ENCODE data around the gene FTH1. TPM values are rescaled to one million over a fixed set of nuclear protein-coding genes. Genes with fewer than 3 reads are reported as not detected.

FTH1 gene
- total and polyA plus RNA-seq, 2 of the 4 experiments (the other 2 are of a cell fraction), result 344 to 2,516 TPM

DNA sequence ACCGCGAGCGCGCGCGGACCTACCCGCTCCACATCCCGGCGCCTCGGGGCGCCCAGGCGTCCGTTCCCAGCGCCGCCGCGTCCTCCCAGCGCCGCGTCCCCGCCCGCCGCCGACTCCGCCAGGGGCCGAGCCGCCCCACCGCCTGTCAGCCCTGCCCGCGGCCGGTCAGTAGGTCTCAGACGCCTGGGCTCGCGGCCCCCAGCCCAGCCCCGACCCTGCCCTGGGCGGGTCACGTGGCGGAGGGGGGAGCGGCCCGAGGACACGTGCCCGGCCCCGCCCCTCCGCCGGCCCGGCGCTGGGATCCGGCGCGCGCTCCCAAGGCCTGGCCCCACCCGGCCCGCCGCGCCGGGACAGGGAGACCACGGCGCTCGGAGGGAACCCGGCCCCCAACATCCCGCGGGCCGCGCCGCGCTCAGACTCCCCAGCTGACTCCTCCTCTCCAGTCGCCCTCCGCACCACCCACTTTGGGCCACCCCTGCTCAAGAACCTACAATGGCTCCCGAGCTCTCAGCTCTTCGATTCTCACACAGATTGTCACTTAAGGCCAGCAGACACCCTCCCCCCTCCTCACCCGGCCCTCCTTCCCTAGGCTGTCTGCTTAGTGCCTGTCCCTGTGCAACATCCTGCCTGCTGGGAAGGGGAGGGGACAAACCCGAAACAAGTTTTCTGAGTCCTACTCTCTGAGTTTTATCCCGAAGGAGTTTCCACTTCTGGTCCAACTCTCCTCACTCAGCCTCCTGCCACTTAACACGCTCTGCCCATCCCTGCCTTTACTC lies 49.9 kb downstream of the FTH1 start, which contains the start of gene RAB3IL1:
TSS of gene RAB3IL1 (minus strand) at position 233 of the 776 bp plus-strand sequence. CDS start at position 34, 199 bp downstream.
- Histone ChIP-seq H2BK120ac (ENCODE audit: low read depth, low read length) (peak within 1 kb of the TSS; percentile 15; the same call in 1 of the 2 replicates), H3K9ac (ENCODE audit: low read depth, low read length) (peak within 1 kb of the TSS; percentile 40), H4K91ac (ENCODE audit: insufficient read depth, low read depth, low read length) (peak within 1 kb of the TSS; percentile 12; the same call in 1 of the 2 replicates), H2BK20ac (ENCODE audit: low read depth, low read length) (no peak within 1 kb of the TSS; the same call in 1 of the 2 replicates), H2AK9ac (replicated peaks; ENCODE audit: low read depth, low read length, poor library complexity) (peak within 1 kb of the TSS; percentile 63), H4K8ac (ENCODE audit: low read depth in 2 of 2, low read length in 2 of 2) (peak within 1 kb of the TSS; percentile 15 to 77; a peak in 1 of 4 replicates), H3K4me2 (ENCODE audit: low read depth, low read length) (peak within 1 kb of the TSS; percentile 90), H4K20me1 (ENCODE audit: insufficient read depth, low read length) (no peaks in the 10 kb centered on the region; the same call in 1 of the 2 replicates), H2BK15ac (ENCODE audit: low read depth, low read length) (0 out of 3 replicates have a peak within 1 kb of the TSS, but pooled peaks have one; percentile 7), H3K9me1 (ENCODE audit: insufficient read depth, low read length) (0 out of 2 replicates have a peak, but pooled peaks cover 4% of the 10 kb centered on the region), H3K9me3 (ENCODE audit: control insufficient read depth, insufficient read depth, low read length) (no peaks in the 10 kb centered on the region), H3K56ac (ENCODE audit: extremely low read depth, insufficient read depth, low read length) (no peak within 1 kb of the TSS), H3K4me1 (ENCODE audit: control insufficient read depth, insufficient read depth, low read length) (no peaks in the 10 kb centered on the region; the same call in 1 of the 2 replicates), H3K4me3 (ENCODE audit: insufficient read depth, low read depth, low read length) (peak within 1 kb of the TSS; percentile 75), H2AFZ (replicated peaks; ENCODE audit: low read length, poor library complexity) (peak within 1 kb of the TSS; percentile 88), H3K27me3 (ENCODE audit: control insufficient read depth, insufficient read depth, low read length) (peaks cover 25% of the 10 kb centered on the region), H4K5ac (ENCODE audit: low read depth, low read length) (peak within 1 kb of the TSS; percentile 13; the same call in 1 of the 2 replicates), H3K36me3 (ENCODE audit: control insufficient read depth, insufficient read depth, low read length) (no peaks in the 10 kb centered on the region), H2BK5ac (ENCODE audit: low read depth, low read length, poor library complexity, severe bottlenecking) (no peak within 1 kb of the TSS), H3K23ac (ENCODE audit: low read depth, low read length) (0 out of 2 replicates have a peak within 1 kb of the TSS, but pooled peaks have one; percentile 38), H3K4ac (ENCODE audit: low read depth, low read length) (peak within 1 kb of the TSS; percentile 61; the same call in 1 of the 2 replicates), H3K14ac (replicated peaks; ENCODE audit: low read depth, low read length) (peak within 1 kb of the TSS; percentile 33), H3K18ac (ENCODE audit: low read depth, low read length) (peak within 1 kb of the TSS; percentile 61; the same call in 1 of the 2 replicates), H3K79me1 (ENCODE audit: low read depth in 1 of 2, low read length in 2 of 2) (0 out of 4 replicates have a peak, but pooled peaks cover 0 to 3% of the 10 kb centered on the region in 2 experiments), H3K27ac (ENCODE audit: insufficient read depth, low read length) (peak within 1 kb of the TSS; percentile 7; the same call in 1 of the 2 replicates), H2AK5ac (ENCODE audit: low read depth, low read length) (peak within 1 kb of the TSS; percentile 86; the same call in 1 of the 2 replicates)
- 3% methylated on average over 44 of the region's 74 CpGs; no CpG with 5 or more reads in 1 of the 2 experiments for WGBS, 2 experiments (ENCODE audit: extremely low coverage in 2 of 2, insufficient read length in 1 of 2)
- TF ChIP-seq POLR2A (IDR thresholded peaks at IDR 0.05; ENCODE audit: low read depth, low read length) (no peak), NFE2L2 (IDR thresholded peaks at IDR 0.05; ENCODE audit: low read depth, low read length) (no peak), MXI1 (IDR thresholded peaks at IDR 0.05; ENCODE audit: borderline replicate concordance, low read depth, low read length) (peak; percentile 93), RAD21 (IDR thresholded peaks at IDR 0.05; ENCODE audit: low read length) (no peak), CEBPB (IDR thresholded peaks at IDR 0.05; ENCODE audit: low read depth, low read length) (no peak), MAZ (IDR thresholded peaks at IDR 0.05; ENCODE audit: borderline replicate concordance, low read depth, low read length) (0 out of 2 replicates have a peak, but pooled peaks have one; percentile 41), BHLHE40 (IDR thresholded peaks at IDR 0.05; ENCODE audit: low read depth, low read length) (peak; percentile 72), RCOR1 (IDR thresholded peaks at IDR 0.05; ENCODE audit: insufficient replicate concordance, low read length) (no peak), FOS (IDR thresholded peaks at IDR 0.05; ENCODE audit: low read depth, low read length) (0 out of 2 replicates have a peak, but pooled peaks have one; percentile 24), SMC3 (IDR thresholded peaks at IDR 0.05; ENCODE audit: low read depth, low read length) (no peak), CHD1 (IDR thresholded peaks at IDR 0.05; ENCODE audit: low read depth, low read length) (no peak), MAFK (IDR thresholded peaks at IDR 0.05; ENCODE audit: low read depth, low read length) (no peak)
- TF ChIP-seq, protein P1, sequence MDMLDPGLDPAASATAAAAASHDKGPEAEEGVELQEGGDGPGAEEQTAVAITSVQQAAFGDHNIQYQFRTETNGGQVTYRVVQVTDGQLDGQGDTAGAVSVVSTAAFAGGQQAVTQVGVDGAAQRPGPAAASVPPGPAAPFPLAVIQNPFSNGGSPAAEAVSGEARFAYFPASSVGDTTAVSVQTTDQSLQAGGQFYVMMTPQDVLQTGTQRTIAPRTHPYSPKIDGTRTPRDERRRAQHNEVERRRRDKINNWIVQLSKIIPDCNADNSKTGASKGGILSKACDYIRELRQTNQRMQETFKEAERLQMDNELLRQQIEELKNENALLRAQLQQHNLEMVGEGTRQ (IDR thresholded peaks at IDR 0.05; ENCODE audit: low read depth, low read length), result peak; percentile 95
- TF ChIP-seq, protein P2, sequence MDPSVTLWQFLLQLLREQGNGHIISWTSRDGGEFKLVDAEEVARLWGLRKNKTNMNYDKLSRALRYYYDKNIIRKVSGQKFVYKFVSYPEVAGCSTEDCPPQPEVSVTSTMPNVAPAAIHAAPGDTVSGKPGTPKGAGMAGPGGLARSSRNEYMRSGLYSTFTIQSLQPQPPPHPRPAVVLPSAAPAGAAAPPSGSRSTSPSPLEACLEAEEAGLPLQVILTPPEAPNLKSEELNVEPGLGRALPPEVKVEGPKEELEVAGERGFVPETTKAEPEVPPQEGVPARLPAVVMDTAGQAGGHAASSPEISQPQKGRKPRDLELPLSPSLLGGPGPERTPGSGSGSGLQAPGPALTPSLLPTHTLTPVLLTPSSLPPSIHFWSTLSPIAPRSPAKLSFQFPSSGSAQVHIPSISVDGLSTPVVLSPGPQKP (IDR thresholded peaks at IDR 0.05; ENCODE audit: borderline replicate concordance, low read depth, low read length), result no peak
- in situ Hi-C loops (cut with MboI; ENCODE audit: low sequenced_read_pairs) (no loop called here), dilution Hi-C loops (cut with HindIII; ENCODE audit: low sequenced_read_pairs, unreplicated experiment) (no loop called here), intact Hi-C loops (cut with micrococcal nuclease) (no loop called here)
- BruUV-seq (replicated peaks), result no TSS peak
- ATAC-seq (ENCODE audit: low read depth), result peak; percentile 89
- no peak for DNase-seq
- POLR2A ChIA-PET (ENCODE audit: unreplicated experiment), result no interaction called here
- CTCF ChIA-PET, result interaction anchor here (0.6 to 0.9 kb wide), 2 partner anchors 11 to 86 kb away, joined by 3 read pairs; no protein-coding TSS in a partner anchor

Measured in IMR-90 (cell line).